B cell (primary cell): ENCODE data around the gene ACHE. TPM values are rescaled to one million over a fixed set of nuclear protein-coding genes. Genes with fewer than 3 reads are reported as not detected.

Source experiments
- ATAC-seq: fragments of 200-7000 bp; cut with Tn5 transposase; one replicate; pipeline ENCODE4 v1.10.0; 2021; ENCODE audit warnings: low read depth, mild to moderate bottlenecking, moderate number of reproducible peaks, moderate library complexity
- CTCF ChIA-PET: fragments of 350-600 bp; sonication (Branson Sonifier 250); formaldehyde crosslinking; loops from one replicate; lab custom pipeline; 2021; ENCODE audit warnings: antibody characterized with exemption, inconsistent platforms; lab: Charles Lee
- POLR2A ChIA-PET: fragments of 350-600 bp; sonication (Branson Sonifier 250); formaldehyde crosslinking; loops from one replicate; lab custom pipeline; 2021; ENCODE audit warnings: antibody characterized with exemption; lab: Charles Lee
- DNase-seq: peaks from one replicate; pipeline ENCODE4 v3.0.0; 2013
- H2AFZ ChIP-seq: 2 replicates; pipeline ENCODE4 v1.6.1; 2012; ENCODE audit warnings: mild to moderate bottlenecking, low read depth, low read length; ENCODE audit not compliant: insufficient read depth, poor library complexity, severe bottlenecking
- H3K27ac ChIP-seq, 2 donors: 1 replicate in 1 of 2; 2 replicates in 1 of 2; pipeline ENCODE4 v1.5.1; 2012 to 2013; ENCODE audit warnings: low read length in 2 of 2, mild to moderate bottlenecking in 2 of 2, moderate library complexity in 1 of 2
- H3K27me3 ChIP-seq, 4 experiments: fragments of 200-600 bp in 1 of 4; sonication (generic) in 1 of 4; replicated peaks in 1 of 4; 1 replicate in 2 of 4; 2 replicates in 2 of 4; pipeline versions ENCODE4 v1.6.1 to v1.7.0; 2013 to 2016; ENCODE audit warnings: low read length in 3 of 4, mild to moderate bottlenecking in 2 of 4, mixed read lengths in 1 of 4, moderate library complexity in 1 of 4; ENCODE audit not compliant: insufficient read depth in 4 of 4, control insufficient read depth in 3 of 4; ENCODE audit errors: control extremely low read depth in 1 of 4
- H3K36me3 ChIP-seq, 2 experiments: replicated peaks in 1 of 2; 1 replicate in 1 of 2; 2 replicates in 1 of 2; pipeline versions ENCODE4 v1.6.1 to v1.7.1; 2013; ENCODE audit warnings: low read length in 1 of 2; ENCODE audit not compliant: insufficient read depth in 2 of 2, control insufficient read depth in 1 of 2; ENCODE audit errors: control extremely low read depth in 1 of 2, extremely low read depth in 1 of 2
- H3K4me1 ChIP-seq, 2 donors: fragments of 200-600 bp in 1 of 2; sonication (generic) in 1 of 2; 1 replicate in 1 of 2; 2 replicates in 1 of 2; pipeline versions ENCODE4 v1.5.1 to v1.6.1; 2013 to 2017; ENCODE audit warnings: low read length in 2 of 2; ENCODE audit not compliant: control insufficient read depth in 2 of 2, insufficient read depth in 2 of 2
- H3K4me2 ChIP-seq: replicated peaks from 2 replicates; pipeline ENCODE3; 2012; ENCODE audit warnings: mild to moderate bottlenecking, low read depth, low read length; ENCODE audit not compliant: poor library complexity, severe bottlenecking
- H3K4me3 ChIP-seq, 5 experiments: fragments of 200-600 bp in 1 of 5; sonication (generic) in 1 of 5; 1 replicate in 3 of 5; 2 replicates in 2 of 5; pipeline versions ENCODE4 v1.5.1 to v1.7.0; 2011 to 2016; ENCODE audit warnings: low read length in 4 of 5, mild to moderate bottlenecking in 4 of 5, low read depth in 2 of 5, control low read depth in 1 of 5, moderate library complexity in 1 of 5; ENCODE audit not compliant: insufficient read depth in 1 of 5; ENCODE audit errors: control extremely low read depth in 1 of 5, extremely low read depth in 1 of 5
- H3K79me2 ChIP-seq: fragments of 200-600 bp; sonication (generic); one replicate; pipeline ENCODE4 v1.6.0; 2016; ENCODE audit warnings: low read length; ENCODE audit not compliant: control insufficient read depth, insufficient read depth
- H3K9ac ChIP-seq: fragments of 200-600 bp; sonication (generic); 2 replicates; pipeline ENCODE4 v1.6.1; 2017; ENCODE audit warnings: mild to moderate bottlenecking, low read length, moderate library complexity
- H3K9me3 ChIP-seq, 3 donors: one replicate each; pipeline versions ENCODE4 v1.6.1 to v1.7.1; 2013; ENCODE audit warnings: low read length in 2 of 3; ENCODE audit not compliant: control insufficient read depth in 2 of 3, insufficient read depth in 1 of 3; ENCODE audit errors: control extremely low read depth in 1 of 3
- H4K20me1 ChIP-seq: 2 replicates; pipeline ENCODE4 v1.6.0; 2012; ENCODE audit warnings: mild to moderate bottlenecking, low read length; ENCODE audit not compliant: insufficient read depth, control insufficient read depth, poor library complexity, severe bottlenecking
- H3K27ac Mint-ChIP-seq: one replicate; pipeline ENCODE4 v1.8.0; 2021; ENCODE audit warnings: mixed read lengths
- H3K27me3 Mint-ChIP-seq: one replicate; pipeline ENCODE4 v1.8.0; 2021; ENCODE audit warnings: mixed read lengths
- H3K4me1 Mint-ChIP-seq: one replicate; pipeline ENCODE4 v1.8.0; 2021; ENCODE audit warnings: mixed read lengths
- H3K4me3 Mint-ChIP-seq: one replicate; pipeline ENCODE4 v1.8.0; 2021; ENCODE audit warnings: mixed read lengths
- H3K9me3 Mint-ChIP-seq: one replicate; pipeline ENCODE4 v1.8.0; 2022; ENCODE audit warnings: mixed read lengths; ENCODE audit not compliant: insufficient read depth
- CTCF ChIP-seq: fragments of 200-600 bp; IDR thresholded peaks from one replicate; pipeline ENCODE4 v1.8.0; 2022; ENCODE audit warnings: antibody characterized with exemption, mild to moderate bottlenecking
- WGBS: methylation state at CpG from one replicate; pipeline ENCODE4 v1.1.5; 2013; ENCODE audit warnings: missing lambda C conversion rate; ENCODE audit not compliant: insufficient coverage; 5-methylcytosine and 5-hydroxymethylcytosine counted together
- intact Hi-C: fragments of 100-400 bp; cut with micrococcal nuclease; formaldehyde crosslinking; loops from one replicate; pipeline ENCODE4 v1.10.0; 2022
- polyA plus RNA-seq: library from polyadenylated mRNA; depleted of rRNA; stranded (reverse); fragments of >200 nt; gene quantifications from 2 replicates; pipeline ENCODE4 v1.2.3, GENCODE V29; 2012
- total RNA-seq, 2 donors: library from RNA; stranded (reverse); fragments of 120-200 nt in 1 of 2; gene quantifications; 1 replicate in 1 of 2; 2 replicates in 1 of 2; pipeline versions ENCODE4 v1.2.3 to v1.2.4, GENCODE V29; 2013 to 2022

ACHE gene
- total and polyA plus RNA-seq, 2 donors (not counting 1 experiment from before 2014, with no cell fraction given) = 0.13 to 0.15 TPM

GRCh38 chr7:100891568-100892247 is 4.0 kb downstream of the ACHE start:
- CTCF ChIA-PET = interaction anchor here (0.7 to 1.3 kb wide), 4 partner anchors 9 to 185 kb away, joined by 3 to 6 read pairs (median 4); no protein-coding TSS in a partner anchor

More at GRCh38 chr7:100891568-100892247, 4.0 kb downstream of the ACHE start:
- Histone ChIP-seq H2AFZ (no peak overlapping the region), H3K9ac (no peak overlapping the region), H3K4me3 (no peak overlapping the region), H4K20me1 (peaks cover 14% of the 10 kb centered on the region), H3K27ac (no peak overlapping the region), H3K27me3 (peaks cover 0 to 60% (median 22%) of the 10 kb centered on the region in 4 experiments), H3K4me1 (peaks cover 53 to 57% of the 10 kb centered on the region in 2 donors), H3K36me3 (peaks cover 0 to 13% of the 10 kb centered on the region in 2 experiments), H3K4me2 (no peak overlapping the region), H3K9me3 (peaks cover 0 to 27% (median 0%) of the 10 kb centered on the region in 3 donors), H3K79me2 (peaks cover 14% of the 10 kb centered on the region)
- whole genome bisulfite sequencing = 89% methylated on average over 3 of the region's 8 CpGs
- intact Hi-C loops = loop anchor here (10.0 kb wide), 1 partner anchor 253 kb away; no protein-coding TSS in a partner anchor
- POLR2A ChIA-PET = interaction anchor here (0.6 kb wide), 1 partner anchor 1367 kb away, joined by 3 read pairs; no protein-coding TSS in a partner anchor
- Mint-ChIP-seq H3K27me3 (peaks cover 29% of the 10 kb centered on the region), H3K4me1 (peaks cover 42% of the 10 kb centered on the region), H3K4me3 (peak overlapping the region; percentile 64), H3K27ac (peak overlapping the region; percentile 47), H3K9me3 (no peaks in the 10 kb centered on the region)
- ATAC-seq = no peak
- no peak for TF ChIP-seq CTCF
- DNase-seq = no peak
